Astrocyte of the hippocampus (primary cell): Measurements from ENCODE around the gene APLF.
"Not testable (repeated sequence)": the region's sequence is repeated elsewhere in the genome, so short reads cannot be mapped to it uniquely, and the experiment has no call there.

Experiments used
- DNase-seq: peaks from one replicate; pipeline ENCODE4 v3.0.0; 2011; ENCODE audit warnings: low read depth, low spot score

The APLF gene

GRCh38 chr2:68574202-68574791 lies 106.9 kb downstream of the APLF start:
- no peak for DNase-seq

GRCh38 chr2:68577183-68577582 lies 109.8 kb downstream of the APLF start:
- DNase-seq: no peak

- DNase-seq: no peak
These were observed 112.3 kb downstream of the APLF start for GRCh38 chr2:68579689-68580088.

GRCh38 chr2:68588589-68588988 lies 121.2 kb downstream of the APLF start:
- no peak for DNase-seq

GRCh38 chr2:68589963-68590362 lies 122.6 kb downstream of the APLF start:
- no peak for DNase-seq

GRCh38 chr2:68590702-68591101 lies 123.3 kb downstream of the APLF start:
- no peak for DNase-seq

GRCh38 chr2:68591225-68591624 lies 123.8 kb downstream of the APLF start:
- no peak for DNase-seq

GRCh38 chr2:68594041-68594440 lies 126.7 kb downstream of the APLF start:
- no peak for DNase-seq

- peak; percentile 61 for DNase-seq
These were observed 127.5 kb downstream of the APLF start for GRCh38 chr2:68594674-68595492.

- not testable (repeated sequence) for DNase-seq
These were observed 128.1 kb downstream of the APLF start for GRCh38 chr2:68595493-68595785.

- not testable (repeated sequence) for DNase-seq
These were observed 133.1 kb downstream of the APLF start for GRCh38 chr2:68600495-68600894.

GRCh38 chr2:68603059-68603458 lies 135.7 kb downstream of the APLF start:
- no peak for DNase-seq

GRCh38 chr2:68604077-68604476 lies 136.7 kb downstream of the APLF start:
- no peak for DNase-seq

- DNase-seq: no peak
These were observed 138.6 kb downstream of the APLF start for GRCh38 chr2:68605939-68606338.

- DNase-seq: no peak
These were observed 139.4 kb downstream of the APLF start for GRCh38 chr2:68606759-68607158.

- DNase-seq: no peak
These were observed 140.5 kb downstream of the APLF start for GRCh38 chr2:68607837-68608236.

- DNase-seq: no peak
These were observed 145.6 kb downstream of the APLF start for GRCh38 chr2:68612765-68613519.

GRCh38 chr2:68620772-68621171 lies 153.4 kb downstream of the APLF start:
- DNase-seq: no peak

- no peak for DNase-seq
These were observed 156.4 kb downstream of the APLF start for GRCh38 chr2:68623820-68624219.

- no peak for DNase-seq
These were observed 160.2 kb downstream of the APLF start for GRCh38 chr2:68627615-68628014.
